NCI-H2227 (cell line): Measurements from ENCODE around the gene POTEH.
"Not testable (repeated sequence)": the region's sequence is repeated elsewhere in the genome, so short reads cannot be mapped to it uniquely, and the experiment has no call there.

ENCODE experiments used
- DNase-seq: peaks from one replicate; lab custom pipeline; 2025; ENCODE audit not compliant: unreplicated experiment; lab: John Stamatoyannopoulos, UW

POTEH gene

DNA sequence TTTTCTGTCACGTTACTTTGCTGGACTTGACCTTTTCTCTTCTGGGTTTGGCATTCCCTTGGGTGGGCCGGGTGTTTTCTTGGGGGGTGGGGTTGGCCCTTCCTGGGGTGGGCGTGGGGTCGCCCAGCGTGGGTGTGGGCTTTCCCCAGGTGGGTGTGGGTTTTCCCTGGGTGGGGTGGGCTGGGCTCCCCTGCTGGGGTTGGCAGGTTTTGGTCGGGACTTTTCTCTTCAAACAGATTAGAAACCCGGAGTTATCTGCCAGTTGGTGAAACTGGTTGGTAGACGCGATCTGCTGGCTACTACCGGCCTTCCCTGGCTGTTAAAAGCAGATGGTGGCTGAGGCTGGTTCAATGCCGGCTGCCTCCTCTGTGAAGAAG is at the start of gene POTEH:
Gene POTEH (plus strand): TSS at position 278 of the 377 bp plus-strand sequence. CDS start 52 bp downstream, at position 330.
- not testable (repeated sequence) for DNase-seq

GRCh38 chr22:15642288-15642861 is 47.5 kb upstream of the POTEH start:
- peak; percentile 62 for DNase-seq

DNA sequence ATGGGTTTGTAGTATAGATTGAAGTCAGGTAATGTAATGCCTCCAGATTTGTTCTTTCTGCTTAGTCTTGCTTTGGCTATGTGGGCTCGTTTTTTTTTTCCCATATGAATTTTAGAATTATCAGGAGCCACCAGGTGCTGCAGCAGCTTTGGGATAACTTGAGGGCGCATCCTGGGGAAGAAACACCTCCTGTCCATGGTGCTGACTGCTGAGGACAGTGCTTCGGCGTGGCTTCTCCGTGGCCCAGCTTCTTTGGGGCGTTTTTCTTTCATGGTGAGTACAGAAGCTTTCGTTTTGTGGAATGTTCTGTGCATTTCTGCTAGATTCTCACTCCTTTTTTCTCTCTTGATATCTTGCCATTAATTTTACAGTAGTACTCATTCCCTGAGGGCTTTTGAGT is 37.9 kb upstream of the POTEH start:
- DNase-seq, result not testable (repeated sequence)

DNA sequence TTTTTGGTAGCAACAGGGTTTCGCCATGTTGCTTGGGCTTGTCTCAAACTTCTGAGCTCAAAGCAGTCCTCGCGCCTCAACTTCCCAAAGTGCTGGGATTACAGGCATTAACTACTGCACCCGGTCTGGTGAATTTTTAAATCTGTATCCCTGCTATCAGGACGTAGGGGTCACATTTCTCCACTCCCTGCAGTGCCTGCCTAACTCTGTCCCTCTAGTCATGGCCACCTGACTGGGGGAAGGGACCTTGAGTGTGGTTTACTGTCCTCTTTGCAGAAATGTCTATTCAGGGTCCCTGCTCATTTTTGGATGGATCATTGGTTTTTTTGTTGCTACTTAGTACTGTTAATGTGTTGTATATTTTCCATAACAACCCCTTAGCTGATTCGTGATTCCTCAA is 37.1 kb upstream of the POTEH start:
- DNase-seq, result not testable (repeated sequence)

DNA sequence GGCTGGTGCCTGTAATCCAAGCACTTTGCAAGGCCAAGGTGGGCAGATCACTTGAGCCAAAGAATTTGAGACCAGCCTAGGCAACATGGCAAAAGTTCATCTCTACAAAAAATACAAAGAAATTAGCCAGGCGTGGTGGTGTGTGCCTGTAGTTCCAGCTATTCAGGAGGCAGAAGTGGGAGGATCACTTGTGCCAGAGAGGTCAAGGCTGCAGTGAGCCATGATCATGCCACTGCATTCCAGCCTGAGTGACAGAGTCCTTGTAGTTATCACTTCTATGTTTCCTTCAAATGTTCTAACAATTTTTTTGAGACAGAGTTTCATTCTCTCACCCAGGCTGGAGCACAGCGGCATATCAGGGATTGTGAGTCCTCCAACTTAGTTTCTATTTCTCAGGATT is 36.6 kb upstream of the POTEH start:
- not testable (repeated sequence) for DNase-seq

DNA sequence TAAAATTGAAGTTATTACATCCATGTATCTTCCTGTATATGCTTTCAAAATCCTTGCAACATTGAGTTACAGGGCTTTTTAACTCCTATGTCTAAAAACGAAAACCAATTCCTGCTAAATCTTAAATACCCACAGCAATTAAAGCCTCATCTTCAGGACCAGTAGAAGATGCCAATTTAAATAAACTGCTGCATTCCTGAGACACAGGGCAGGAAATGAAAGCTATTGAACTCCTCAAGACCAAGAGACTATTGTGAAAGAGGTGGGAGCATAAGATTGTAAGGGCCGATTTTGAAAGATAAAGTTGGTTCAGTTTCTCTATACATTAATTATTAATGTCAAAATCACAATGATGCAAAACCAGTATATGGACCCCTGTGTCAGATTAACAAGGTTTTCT is 28.7 kb upstream of the POTEH start:
- DNase-seq, result not testable (repeated sequence)

- DNase-seq, result not testable (repeated sequence)
Observed at GRCh38 chr22:15664682-15665081, 25.1 kb upstream of the POTEH start.

- not testable (repeated sequence) for DNase-seq
Observed at GRCh38 chr22:15665478-15665877, 24.3 kb upstream of the POTEH start.

DNA sequence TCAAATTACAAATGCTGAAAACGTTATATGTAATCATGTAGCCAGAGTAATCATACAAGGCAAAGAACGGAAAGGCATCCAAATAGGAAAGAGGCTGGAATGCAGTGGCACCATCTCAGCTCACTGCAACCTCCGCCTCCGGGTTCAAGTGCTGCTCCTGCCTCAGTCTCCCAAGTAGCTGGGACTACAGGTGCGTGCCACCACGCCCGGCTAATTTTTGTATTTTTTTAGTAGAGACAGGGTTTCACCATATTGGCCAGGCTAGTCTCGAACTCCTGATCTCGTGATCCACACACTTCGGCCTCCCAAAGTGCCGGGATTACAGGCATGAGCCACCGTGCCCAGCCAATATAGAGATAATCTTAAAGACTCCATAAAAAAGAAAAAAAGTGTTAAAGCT is 20.4 kb upstream of the POTEH start:
- DNase-seq, result not testable (repeated sequence)

- not testable (repeated sequence) for DNase-seq
Observed at GRCh38 chr22:15679702-15680101, 10.1 kb upstream of the POTEH start.

DNA sequence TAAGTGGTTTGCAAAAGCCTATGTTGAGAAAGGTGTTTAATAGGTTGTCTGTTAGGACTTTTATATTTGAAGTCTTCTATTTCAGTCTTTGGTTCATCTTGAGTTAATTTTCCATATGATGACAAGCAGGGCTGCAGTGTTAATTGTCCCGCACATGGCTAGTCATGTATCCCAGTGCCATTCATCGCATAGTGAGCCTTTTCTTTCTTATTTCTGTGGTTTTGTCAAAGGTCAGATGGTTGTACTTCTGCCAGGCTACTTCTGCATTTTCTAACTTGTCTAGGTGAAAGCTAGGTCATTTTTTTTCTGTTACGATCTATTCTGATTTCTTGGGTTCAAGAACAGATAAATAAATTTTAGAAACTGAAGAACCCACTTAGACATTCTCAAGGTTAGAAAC is 5.7 kb upstream of the POTEH start:
- DNase-seq, result not testable (repeated sequence)

- DNase-seq, result not testable (repeated sequence)
Observed at GRCh38 chr22:15684695-15685094, 5.1 kb upstream of the POTEH start.

DNA sequence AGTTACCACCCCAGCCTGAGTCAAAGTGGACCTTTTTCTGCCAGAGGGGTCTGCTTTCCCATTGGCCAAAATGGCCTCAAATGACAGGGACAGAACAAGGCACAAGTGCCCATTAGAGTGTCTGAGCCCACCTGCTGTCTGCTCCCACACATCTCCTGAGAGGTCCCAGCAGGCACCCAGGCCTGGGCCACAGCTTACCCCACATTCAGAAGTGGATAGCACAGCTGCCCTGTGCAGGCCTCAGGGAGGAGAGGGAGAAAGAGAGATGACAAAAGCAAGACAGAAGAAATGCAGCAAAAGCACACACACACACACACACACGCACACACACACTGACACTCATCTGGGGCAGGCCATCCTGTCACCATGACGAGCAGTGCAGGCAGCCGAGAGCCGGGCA is 4.2 kb upstream of the POTEH start:
- not testable (repeated sequence) for DNase-seq

- not testable (repeated sequence) for DNase-seq
Observed at GRCh38 chr22:15687086-15687485, 2.7 kb upstream of the POTEH start.

DNA sequence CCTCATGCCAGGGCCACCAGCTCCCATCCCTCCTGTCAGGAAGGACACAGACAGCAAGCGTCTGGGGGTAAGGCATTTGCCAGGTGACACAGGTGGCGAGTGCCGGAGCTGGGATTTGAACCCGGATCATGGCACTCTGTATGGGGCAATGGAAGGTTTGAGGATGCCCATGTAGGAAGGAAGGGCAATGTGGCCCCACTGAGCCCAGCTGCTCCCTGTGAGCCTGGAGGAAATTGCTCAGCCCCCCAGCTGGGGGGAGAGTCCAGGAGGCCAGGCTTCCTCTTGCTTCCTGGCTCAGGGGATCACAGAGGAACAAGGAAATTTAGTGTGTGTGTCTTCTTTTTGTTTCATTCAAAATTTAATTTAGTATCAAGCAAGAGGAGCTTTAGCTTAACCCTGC is 2.1 kb upstream of the POTEH start:
- not testable (repeated sequence) for DNase-seq

GRCh38 chr22:15688090-15688489 is 1.7 kb upstream of the POTEH start:
- not testable (repeated sequence) for DNase-seq

GRCh38 chr22:15689012-15689748 is 646 bp upstream of the POTEH start:
- not testable (repeated sequence) for DNase-seq

DNA sequence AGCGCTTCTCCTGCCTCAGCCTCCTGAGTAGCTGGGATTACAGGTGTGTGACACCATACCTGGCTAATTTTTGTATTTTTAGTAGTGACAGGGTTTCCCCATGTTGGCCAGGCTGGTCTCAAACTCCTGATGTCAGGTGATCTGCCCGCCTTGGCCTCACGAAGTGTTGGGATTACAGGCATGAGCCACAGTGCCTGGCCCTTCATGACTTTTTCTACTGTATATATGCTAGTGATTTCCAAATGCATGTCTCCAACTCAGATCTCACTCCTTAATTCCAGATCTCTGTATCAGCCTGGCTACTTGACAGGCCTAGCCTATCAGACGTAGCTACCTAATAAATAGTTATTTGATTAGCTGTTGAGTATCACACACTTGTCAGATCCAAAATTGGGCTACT is 23.8 kb downstream of the POTEH start:
- DNase-seq, result not testable (repeated sequence)

GRCh38 chr22:15714125-15714524 is 24.3 kb downstream of the POTEH start:
- DNase-seq, result not testable (repeated sequence)

DNA sequence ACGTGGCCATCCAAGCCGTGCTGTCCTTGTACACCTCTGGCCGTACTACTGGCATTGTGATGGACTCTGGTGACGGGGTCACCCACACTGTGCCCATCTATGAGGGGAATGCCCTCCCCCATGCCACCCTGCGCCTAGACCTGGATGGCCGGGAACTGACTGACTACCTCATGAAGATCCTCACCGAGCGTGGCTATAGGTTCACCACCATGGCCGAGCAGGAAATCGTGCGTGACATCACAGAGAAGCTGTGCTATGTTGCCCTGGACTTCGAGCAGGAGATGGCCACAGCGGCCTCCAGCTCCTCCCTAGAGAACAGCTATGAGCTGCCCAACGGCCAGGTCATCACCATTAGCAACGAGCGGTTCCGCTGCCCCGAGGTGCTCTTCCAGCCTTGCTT is 32.1 kb downstream of the POTEH start:
- DNase-seq, result not testable (repeated sequence)

DNA sequence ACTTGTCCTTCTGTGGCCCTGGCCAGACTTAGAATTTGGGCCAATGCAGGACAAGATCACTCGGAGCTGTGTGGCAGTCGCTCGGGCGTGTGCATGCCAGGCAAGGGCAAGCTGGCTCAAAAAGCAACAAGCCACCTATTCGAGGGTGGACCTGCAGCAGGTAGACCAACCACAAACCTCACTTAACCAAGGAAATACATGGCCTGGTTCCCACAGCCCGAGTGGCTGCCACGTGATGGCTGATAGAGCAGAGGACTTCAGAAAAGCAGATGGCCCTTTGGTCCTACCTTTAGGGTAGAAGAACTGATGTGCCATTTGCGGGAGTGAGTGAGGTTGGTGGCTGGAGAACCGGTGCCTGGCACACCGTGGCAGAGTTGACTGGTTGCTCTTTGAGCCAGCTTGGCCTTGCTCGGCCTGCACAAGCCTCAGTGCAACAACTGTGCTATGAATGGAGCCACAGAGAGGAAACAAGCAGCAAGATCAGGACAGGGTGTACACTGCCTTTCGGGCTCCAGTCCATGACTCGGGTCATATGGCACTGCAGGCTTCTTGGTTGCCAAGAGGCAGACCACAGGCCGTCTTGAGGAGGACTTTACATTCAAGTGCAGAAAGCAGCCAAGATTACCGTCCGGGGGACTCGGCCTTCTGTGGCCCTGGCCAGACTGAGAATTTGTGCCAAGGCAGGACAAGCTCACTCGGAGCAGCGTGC is 39.5 kb downstream of the POTEH start:
- DNase-seq, result not testable (repeated sequence)

GRCh38 chr22:15731023-15731422 is 41.2 kb downstream of the POTEH start:
- DNase-seq, result not testable (repeated sequence)
